Activated T-helper 1 cell treated with Interleukin-2 at 50 U/mL for 16 hours (primary cell): Measurements from ENCODE around the gene CTIF.

Experiments
- DNase-seq: peaks from one replicate; pipeline ENCODE4 v3.0.0-alpha.2; 2020; ENCODE audit warnings: low read depth

CTIF gene

GRCh38 chr18:48851599-48851960 lies 312.7 kb downstream of the CTIF start:
- DNase-seq, result no peak

- no peak for DNase-seq
These were observed 313.5 kb downstream of the CTIF start for GRCh38 chr18:48852292-48852691.

GRCh38 chr18:48852794-48853193 lies 314.0 kb downstream of the CTIF start:
- no peak for DNase-seq

- DNase-seq, result no peak
These were observed 314.8 kb downstream of the CTIF start for GRCh38 chr18:48853588-48853987.

- DNase-seq, result no peak
These were observed 315.9 kb downstream of the CTIF start for GRCh38 chr18:48854780-48855179.

- DNase-seq, result no peak
These were observed 316.9 kb downstream of the CTIF start for GRCh38 chr18:48855422-48856377.

GRCh38 chr18:48857023-48857694 lies 318.3 kb downstream of the CTIF start:
- DNase-seq, result no peak

- DNase-seq, result no peak
These were observed 319.8 kb downstream of the CTIF start for GRCh38 chr18:48858676-48859075.

GRCh38 chr18:48859311-48860268 lies 320.8 kb downstream of the CTIF start:
- DNase-seq, result no peak

- no peak for DNase-seq
These were observed 321.7 kb downstream of the CTIF start for GRCh38 chr18:48860269-48861180.

GRCh38 chr18:48861181-48861708 lies 322.4 kb downstream of the CTIF start:
- no peak for DNase-seq

- DNase-seq, result no peak
These were observed 323.3 kb downstream of the CTIF start for GRCh38 chr18:48862132-48862531.

GRCh38 chr18:48862678-48863270 lies 323.9 kb downstream of the CTIF start:
- no peak for DNase-seq

- DNase-seq, result no peak
These were observed 324.7 kb downstream of the CTIF start for GRCh38 chr18:48863432-48864065.

- no peak for DNase-seq
These were observed 326.0 kb downstream of the CTIF start for GRCh38 chr18:48864876-48865275.

GRCh38 chr18:48866028-48866733 lies 327.4 kb downstream of the CTIF start:
- no peak for DNase-seq

- DNase-seq, result no peak
These were observed 328.0 kb downstream of the CTIF start for GRCh38 chr18:48866856-48867255.

GRCh38 chr18:48867978-48868377 lies 329.1 kb downstream of the CTIF start:
- no peak for DNase-seq
